Measurements from ENCODE around the gene ZFYVE28. TPM values are rescaled to one million over a fixed set of nuclear protein-coding genes. Genes with fewer than 3 reads are reported as not detected.
"Not testable (repeated sequence)": the region's sequence is repeated elsewhere in the genome, so short reads cannot be mapped to it uniquely, and the experiment has no call there.

The ZFYVE28 gene
- total and polyA plus RNA-seq, 5 experiments from 2014 or later = 5.0 to 12.3 (median 8.5) TPM

DNA sequence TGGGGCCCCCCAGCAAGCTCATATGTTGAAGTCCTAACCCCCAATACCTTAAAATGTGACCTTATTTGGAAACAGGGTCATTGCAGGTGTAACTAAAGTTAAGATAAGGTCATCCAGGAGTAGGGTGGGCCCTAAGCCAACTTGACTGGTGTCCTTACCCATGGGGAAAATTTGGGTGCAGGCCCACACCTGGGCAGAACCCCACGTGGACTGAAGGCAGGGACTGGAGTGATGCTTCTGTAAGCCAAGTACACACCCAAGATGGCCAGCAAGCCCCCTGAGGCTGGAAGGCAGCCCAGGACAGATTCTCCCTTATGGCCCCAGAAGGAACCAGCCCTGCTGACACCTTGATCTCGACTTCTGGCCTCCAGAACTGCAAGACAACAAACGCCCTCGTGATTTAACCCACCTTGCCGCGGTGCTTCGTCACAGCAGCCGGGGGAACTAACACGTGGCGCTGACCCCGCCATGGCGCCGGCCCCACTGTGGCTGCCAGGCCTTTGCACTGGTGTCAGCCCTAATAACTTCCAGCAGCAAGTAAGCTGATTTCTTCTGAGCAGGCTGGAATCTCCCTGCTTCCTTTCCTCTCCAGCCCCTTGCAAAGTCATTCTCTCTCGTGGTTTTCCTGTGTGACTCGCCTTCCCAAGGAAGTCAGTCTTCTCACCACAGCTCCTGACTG, 133.4 kb downstream of the ZFYVE28 start:
- no peak for ATAC-seq
- Mint-ChIP-seq H3K36me3 (no peaks in the 10 kb centered on the region), H3K27ac (peak overlapping the region in 9 of 10 donors; percentile 33 to 93 (median 73)), H3K4me3 (peak overlapping the region in 1 of 10 donors; percentile 38), H3K27me3 (no peaks in the 10 kb centered on the region), H3K4me1 (peaks cover 22 to 60% (median 50%) of the 10 kb centered on the region in 4 donors), H3K9me3 (no peaks in the 10 kb centered on the region)
- POLR2A ChIA-PET = interaction anchor here (0.6 to 2.3 kb wide), 4 partner anchors 8 to 598 kb away, joined by 5 to 7 read pairs (median 6); no protein-coding TSS in a partner anchor
- DNase-seq = no peak

DNA sequence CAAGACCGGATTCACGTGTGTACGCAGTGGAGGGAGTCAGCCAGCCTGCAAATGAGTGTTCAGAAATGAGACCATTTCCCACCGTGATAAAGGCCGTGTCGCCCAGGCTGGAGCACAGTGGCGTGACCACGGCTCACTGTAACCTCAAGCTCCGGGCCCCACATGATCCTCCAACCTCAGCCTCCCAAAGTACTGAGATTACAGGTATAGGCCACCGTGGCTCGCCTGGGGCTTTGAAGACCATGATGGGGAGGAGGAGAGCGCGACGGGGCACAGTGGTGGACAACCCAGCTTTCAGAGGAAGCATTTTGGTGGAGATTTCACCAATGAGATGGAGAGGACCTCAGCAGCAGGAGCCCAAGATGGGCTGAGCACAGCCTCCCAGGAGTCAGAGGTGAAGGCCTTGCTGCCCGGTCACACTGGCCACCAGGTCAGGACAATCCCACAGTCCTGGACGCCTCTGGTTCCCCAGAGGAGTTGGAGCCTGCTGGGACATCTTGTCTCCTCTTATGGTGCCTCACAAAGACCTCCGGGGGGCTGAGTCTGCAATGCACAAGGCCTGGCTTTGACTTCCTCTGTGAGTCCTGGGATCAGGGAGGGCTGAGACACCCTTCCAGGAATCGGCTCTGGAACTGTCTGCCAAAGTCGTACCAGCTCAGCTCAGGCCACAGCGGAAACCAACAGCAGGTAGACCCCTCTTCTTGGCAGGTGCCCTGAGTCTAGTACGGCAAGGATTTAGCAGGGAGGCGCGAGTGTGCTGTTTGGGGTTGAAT, 134.1 kb downstream of the ZFYVE28 start:
- Mint-ChIP-seq H3K36me3 (no peaks in the 10 kb centered on the region), H3K27ac (peak overlapping the region in 8 of 10 donors; percentile 24 to 99 (median 81)), H3K9me3 (no peaks in the 10 kb centered on the region), H3K4me1 (peaks cover 19 to 54% (median 46%) of the 10 kb centered on the region in 4 donors), H3K27me3 (no peaks in the 10 kb centered on the region), H3K4me3 (peak overlapping the region in 1 of 10 donors; percentile 51)
- POLR2A ChIA-PET = interaction anchor here (1.2 to 2.2 kb wide), 2 partner anchors 9 to 22 kb away, joined by 6 read pairs; partner anchors contain the start of gene MXD4
- ATAC-seq (no peak), DNase-seq (peak in 1 of 10 donors; percentile 28)

DNA sequence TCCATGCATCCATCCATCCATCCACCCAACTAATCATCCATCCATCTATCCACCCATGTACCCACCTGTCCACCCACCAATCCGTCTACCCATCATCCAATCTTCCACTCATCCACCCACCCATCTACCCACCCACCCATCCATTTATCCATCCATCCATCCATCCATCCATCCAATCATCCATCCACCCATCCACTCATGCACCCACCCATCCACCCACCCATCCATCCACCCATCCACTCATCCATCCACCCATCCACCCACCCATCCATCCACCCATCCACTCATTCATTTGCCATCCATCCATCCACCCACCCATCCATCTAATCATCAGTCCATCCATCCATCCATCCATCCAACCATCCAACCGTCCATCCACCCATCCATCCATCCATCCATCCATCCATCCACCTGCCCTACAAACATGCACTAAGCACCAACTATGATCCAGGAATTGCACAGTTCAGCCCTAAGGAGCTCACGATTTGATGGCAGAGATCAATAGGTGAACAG, 135.2 kb downstream of the ZFYVE28 start:
- DNase-seq (peak in 1 of 10 donors; percentile 11), ATAC-seq (no peak)
- peak overlapping the region; percentile 19 to 100 (median 99) for H3K27ac Mint-ChIP-seq
- H3K27me3 Mint-ChIP-seq = no peaks in the 10 kb centered on the region
- peak overlapping the region in 4 of 10 donors; percentile 18 to 45 (median 30) for H3K4me3 Mint-ChIP-seq
- no peaks in the 10 kb centered on the region for H3K36me3 Mint-ChIP-seq
- POLR2A ChIA-PET = interaction anchor here (1.2 to 2.5 kb wide), 4 partner anchors 10 to 41 kb away, joined by 6 to 36 read pairs (median 9); partner anchors contain the start of genes HAUS3, MXD4 and POLN
- peaks cover 19 to 50% (median 45%) of the 10 kb centered on the region in 4 donors for H3K4me1 Mint-ChIP-seq
- no peaks in the 10 kb centered on the region for H3K9me3 Mint-ChIP-seq

DNA sequence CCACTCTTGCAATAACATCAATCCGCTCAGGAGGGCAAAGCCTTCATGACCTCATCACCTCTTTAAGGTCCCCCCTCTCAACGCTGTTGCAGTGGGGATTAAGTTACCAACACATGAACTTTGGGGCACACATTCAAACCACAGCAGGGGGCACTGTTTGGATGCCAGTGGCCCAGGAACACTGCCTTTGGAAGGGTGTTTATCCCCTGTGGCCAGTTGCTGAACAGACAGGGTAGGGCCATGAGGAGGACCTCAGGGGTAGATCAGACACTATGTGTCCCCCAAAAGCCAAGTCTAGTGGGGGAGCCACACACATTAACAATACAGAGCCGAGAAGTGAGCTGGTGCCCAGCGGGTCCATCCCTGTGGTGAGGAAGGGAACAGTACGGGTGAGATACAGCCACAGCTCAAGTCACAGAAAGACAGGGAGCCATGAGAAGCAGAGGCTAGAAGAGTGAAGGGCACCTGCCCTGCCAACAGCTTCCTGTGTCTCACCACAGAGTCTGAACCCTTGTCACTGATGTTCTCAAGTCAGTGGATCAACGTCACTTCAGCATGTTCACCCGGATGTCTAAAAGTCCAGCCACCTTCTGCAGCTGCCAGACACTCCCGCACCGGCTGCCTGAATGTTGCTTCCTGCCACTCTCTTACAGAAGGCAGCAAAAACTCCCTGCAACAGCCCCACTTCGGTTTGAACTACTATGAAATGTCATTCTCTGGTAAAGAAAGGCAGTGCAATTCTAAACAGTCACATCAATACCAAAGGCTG, 136.7 kb downstream of the ZFYVE28 start:
- ATAC-seq (peak; percentile 91 to 92), DNase-seq (peak; percentile 64 to 94 (median 91))
- no peaks in the 10 kb centered on the region for H3K36me3 Mint-ChIP-seq
- H3K4me1 Mint-ChIP-seq = peaks cover 19 to 47% (median 43%) of the 10 kb centered on the region in 4 donors
- peak overlapping the region; percentile 98 to 100 (median 99) for H3K27ac Mint-ChIP-seq
- peak overlapping the region; percentile 55 to 91 (median 82) for H3K4me3 Mint-ChIP-seq
- H3K9me3 Mint-ChIP-seq = no peaks in the 10 kb centered on the region
- no peaks in the 10 kb centered on the region for H3K27me3 Mint-ChIP-seq
- POLR2A ChIA-PET = interaction anchor here (0.8 to 2.5 kb wide), 7 partner anchors 9 to 180 kb away, joined by 3 to 36 read pairs (median 12); partner anchors contain the start of genes HAUS3, MXD4 and POLN

DNA sequence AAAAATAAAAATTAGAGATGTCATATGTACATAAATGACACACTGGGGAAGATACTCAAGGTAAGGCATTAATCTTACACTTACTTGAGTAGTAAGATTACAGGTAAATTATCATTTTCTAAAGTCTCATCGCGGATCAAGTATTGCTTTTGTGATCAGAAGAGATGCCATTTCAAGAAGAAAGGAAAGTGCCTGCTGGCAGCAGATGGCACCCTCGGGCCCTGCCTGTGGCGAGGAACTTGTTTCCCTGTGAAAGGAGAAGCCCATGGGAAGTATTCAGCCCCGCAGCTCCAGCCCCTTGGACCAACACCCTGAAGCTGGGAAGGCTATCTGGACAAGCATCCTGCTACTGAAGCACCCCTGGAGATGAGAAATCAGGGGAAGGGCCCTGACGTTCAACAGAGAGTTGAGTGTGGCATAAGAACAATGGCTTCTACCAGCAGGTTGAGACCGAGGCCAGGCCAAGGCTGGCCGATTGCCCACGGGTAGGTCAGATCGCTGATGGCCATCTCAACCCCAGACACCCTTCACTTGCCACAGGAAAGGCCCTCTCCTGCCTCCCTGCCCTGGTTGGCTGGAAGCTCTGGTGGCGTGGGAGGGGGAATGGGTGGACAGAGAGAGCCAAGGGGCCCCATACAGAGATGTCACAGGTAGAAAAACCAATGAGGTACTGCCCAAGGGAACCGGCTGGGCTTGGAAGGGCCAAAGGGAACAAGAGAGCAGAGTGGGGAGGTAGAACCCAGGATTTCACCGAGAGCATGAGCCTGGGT, 137.7 kb downstream of the ZFYVE28 start:
- ATAC-seq (no peak), DNase-seq (peak in 1 of 10 donors; percentile 61)
- Mint-ChIP-seq H3K4me3 (peak overlapping the region in 5 of 10 donors; percentile 12 to 91 (median 84)), H3K9me3 (no peaks in the 10 kb centered on the region), H3K27me3 (no peaks in the 10 kb centered on the region), H3K4me1 (peaks cover 19 to 45% (median 43%) of the 10 kb centered on the region in 4 donors), H3K36me3 (no peaks in the 10 kb centered on the region), H3K27ac (peak overlapping the region; percentile 98 to 100 (median 99))
- POLR2A ChIA-PET = interaction anchor here (1.4 to 2.5 kb wide), 2 partner anchors 18 kb away, joined by 7 to 36 read pairs; partner anchors contain the start of gene MXD4

DNA sequence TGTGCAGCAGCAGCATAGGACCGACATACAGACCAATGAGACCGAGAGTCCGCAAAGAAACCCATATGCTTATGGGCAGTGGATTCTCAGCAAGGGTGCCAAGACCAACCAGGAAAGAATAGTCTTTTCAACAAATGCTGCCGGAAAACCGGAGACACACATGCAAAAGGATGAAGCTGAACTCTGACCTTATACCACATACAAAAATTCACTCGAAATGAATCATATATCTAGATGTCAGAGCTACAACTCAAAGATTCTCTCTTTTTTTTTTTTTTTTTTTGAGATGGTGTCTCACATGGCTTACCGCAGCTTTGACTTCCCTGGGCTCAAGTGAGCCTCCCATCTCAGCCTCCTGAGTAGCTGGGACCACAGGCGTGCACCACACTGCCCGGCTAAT, 140.5 kb downstream of the ZFYVE28 start:
- POLR2A ChIA-PET = interaction anchor here (0.7 kb wide), 2 partner anchors 13 to 204 kb away, joined by 3 read pairs; no protein-coding TSS in a partner anchor
- Mint-ChIP-seq H3K4me1 (peaks cover 14 to 27% (median 25%) of the 10 kb centered on the region in 4 donors), H3K36me3 (no peaks in the 10 kb centered on the region), H3K9me3 (no peaks in the 10 kb centered on the region), H3K27me3 (no peaks in the 10 kb centered on the region), H3K27ac (peak overlapping the region in 4 of 10 donors; percentile 5 to 61 (median 34)), H3K4me3 (no peak overlapping the region)
- DNase-seq (peak in 1 of 10 donors; percentile 26), ATAC-seq (no peak)

DNA sequence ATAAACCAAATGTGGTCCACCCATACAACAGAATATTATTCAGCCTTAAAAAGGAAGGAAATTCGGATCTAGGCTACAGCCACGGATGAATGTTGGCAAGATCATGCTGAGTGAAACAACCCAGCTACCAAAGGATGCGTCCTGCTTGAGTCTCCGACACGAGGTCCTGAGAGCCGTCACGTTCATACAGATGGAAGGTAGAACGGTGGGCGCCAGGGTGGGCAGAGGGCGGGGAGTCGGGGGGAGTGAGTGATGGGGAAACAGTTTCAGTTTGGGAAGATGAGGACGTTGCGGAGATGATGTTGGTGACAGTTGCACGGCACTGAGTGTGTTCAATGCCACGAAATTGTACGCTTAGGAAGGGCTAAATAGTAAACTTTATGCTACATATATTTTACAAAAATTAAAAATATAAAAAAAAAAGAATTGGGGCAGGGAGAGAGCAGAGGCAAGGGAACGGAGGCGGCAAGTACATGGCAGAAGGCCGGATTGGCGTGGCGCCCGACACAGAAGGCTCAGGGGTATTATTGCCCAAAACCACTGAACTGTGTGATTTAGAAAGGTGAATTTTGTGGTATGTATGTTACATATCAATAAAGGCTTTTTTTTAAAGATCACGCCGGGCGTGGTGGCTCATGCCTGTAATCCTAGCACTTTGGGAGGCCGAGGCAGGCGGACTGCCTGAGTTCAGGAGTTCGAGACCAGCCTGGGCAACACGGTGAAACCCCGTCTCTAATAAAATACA, 141.7 kb downstream of the ZFYVE28 start:
- no peaks in the 10 kb centered on the region for H3K36me3 Mint-ChIP-seq
- H3K9me3 Mint-ChIP-seq = no peaks in the 10 kb centered on the region
- H3K27me3 Mint-ChIP-seq = no peaks in the 10 kb centered on the region
- peak overlapping the region in 2 of 10 donors; percentile 43 to 69 for H3K27ac Mint-ChIP-seq
- DNase-seq = peak in 1 of 10 donors; percentile 35
- ATAC-seq = no peak
- peaks cover 10 to 16% (median 14%) of the 10 kb centered on the region in 4 donors for H3K4me1 Mint-ChIP-seq
- H3K4me3 Mint-ChIP-seq = no peak overlapping the region
- POLR2A ChIA-PET = no interaction called here

DNA sequence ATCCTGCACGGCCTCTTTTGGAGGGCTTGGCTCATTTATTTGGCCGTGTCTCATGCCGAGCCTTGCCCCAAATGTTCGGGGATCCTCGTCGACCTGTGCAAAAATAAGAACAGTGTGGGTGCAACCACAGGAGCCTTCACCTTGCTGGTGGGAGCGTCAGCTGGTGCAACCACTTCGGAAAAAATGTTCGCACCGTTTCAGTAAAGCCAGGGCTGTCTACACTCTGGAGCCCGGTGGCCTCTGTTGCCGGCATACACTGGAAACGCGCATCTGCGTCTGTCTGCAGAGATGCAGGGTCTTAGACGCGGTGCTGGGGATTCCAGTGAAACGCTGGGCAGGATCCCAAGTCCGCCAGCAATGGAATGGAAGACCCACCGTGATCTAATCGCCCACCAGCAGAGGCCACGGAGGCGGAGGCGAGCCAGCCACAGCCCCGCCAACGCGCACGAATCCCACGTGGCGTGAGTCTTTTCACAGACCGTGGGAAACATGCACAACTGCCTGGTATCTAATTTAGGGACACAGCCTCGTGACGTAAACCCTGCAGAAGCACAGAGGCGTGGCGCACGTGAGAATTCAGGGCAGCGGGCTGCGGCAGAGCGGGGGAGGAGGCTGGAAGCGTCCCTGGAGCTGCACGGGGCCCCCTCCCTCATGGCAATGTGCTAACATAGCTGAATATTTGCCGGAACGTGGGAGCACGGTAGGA, 142.7 kb downstream of the ZFYVE28 start:
- H3K4me3 Mint-ChIP-seq = no peak overlapping the region
- H3K27ac Mint-ChIP-seq = peak overlapping the region in 2 of 10 donors; percentile 49 to 85
- H3K36me3 Mint-ChIP-seq = no peaks in the 10 kb centered on the region
- no peaks in the 10 kb centered on the region for H3K27me3 Mint-ChIP-seq
- DNase-seq (peak in 1 of 10 donors; percentile 47), ATAC-seq (no peak)
- no peaks in the 10 kb centered on the region for H3K9me3 Mint-ChIP-seq
- peaks cover 3 to 5% (median 4%) of the 10 kb centered on the region in 4 donors for H3K4me1 Mint-ChIP-seq
- POLR2A ChIA-PET = no interaction called here

DNA sequence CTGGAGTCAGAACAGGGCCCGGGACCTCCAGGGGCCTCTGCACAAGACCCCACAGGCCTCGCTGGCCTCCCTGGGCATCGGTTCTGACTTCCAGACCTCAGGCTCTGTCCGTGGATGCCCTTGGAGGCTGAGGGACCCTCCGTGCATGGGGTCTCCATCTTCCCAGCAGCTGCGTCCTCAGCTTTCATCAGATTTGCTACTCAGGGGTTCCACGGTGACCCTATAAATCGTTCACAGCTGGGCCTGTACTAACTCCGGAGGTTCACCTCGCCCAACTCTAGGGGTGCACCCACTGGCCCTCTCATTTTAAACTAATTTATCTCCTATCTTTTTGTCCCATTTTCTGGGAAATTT, 143.4 kb downstream of the ZFYVE28 start:
- H3K4me1 Mint-ChIP-seq, H3K9me3 Mint-ChIP-seq, H3K36me3 Mint-ChIP-seq, POLR2A ChIA-PET, H3K4me3 Mint-ChIP-seq, ATAC-seq, H3K27ac Mint-ChIP-seq, H3K27me3 Mint-ChIP-seq: not testable (repeated sequence)
- peak in 1 of 10 donors; percentile 15 for DNase-seq

DNA sequence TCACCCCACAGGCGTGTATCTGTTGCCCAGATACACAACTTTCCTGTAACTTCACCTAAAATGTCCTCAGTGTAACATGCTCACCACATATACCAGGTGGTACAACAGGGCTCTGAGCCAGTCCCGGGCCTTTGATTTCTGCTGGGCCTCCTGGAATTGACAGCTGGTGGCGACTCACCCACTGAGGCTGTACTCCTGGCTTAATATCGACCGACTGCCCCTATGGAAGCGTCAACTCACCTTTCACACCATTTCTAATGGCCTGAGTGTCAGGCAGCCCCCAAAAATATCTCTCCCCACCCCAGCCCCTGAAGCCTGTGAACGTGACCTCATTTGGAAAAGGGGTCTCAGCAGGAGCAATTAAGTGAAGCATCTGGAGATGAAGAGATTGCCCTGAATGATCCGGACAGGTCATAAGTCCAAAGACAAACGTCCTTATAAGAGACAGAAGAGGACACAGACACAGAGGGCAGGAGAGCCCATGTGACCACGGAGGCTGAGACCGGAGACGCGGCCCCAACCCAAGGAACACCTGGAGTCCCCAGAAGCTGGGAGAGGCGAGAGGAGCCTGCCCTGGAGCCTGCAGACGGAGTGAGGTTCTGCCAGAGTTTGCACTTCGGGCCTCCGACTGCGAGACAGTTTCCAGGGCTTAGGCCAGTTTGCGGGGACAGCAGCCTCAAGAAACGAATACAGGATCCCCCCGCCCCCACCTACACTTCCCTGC, 144.0 kb downstream of the ZFYVE28 start:
- Mint-ChIP-seq H3K9me3 (no peaks in the 10 kb centered on the region), H3K36me3 (no peaks in the 10 kb centered on the region), H3K4me1 (peaks cover 0 to 4% (median 0%) of the 10 kb centered on the region in 4 donors)

More for the DNA sequence above, 144.0 kb downstream of the ZFYVE28 start:
- ATAC-seq = no peak
- no peaks in the 10 kb centered on the region for H3K27me3 Mint-ChIP-seq
- POLR2A ChIA-PET = interaction anchor here (0.7 kb wide), 1 partner anchor 138 kb away, joined by 3 read pairs; no protein-coding TSS in a partner anchor
- peak in 1 of 10 donors; percentile 28 for DNase-seq
- no peak overlapping the region for H3K4me3 Mint-ChIP-seq
- peak overlapping the region in 1 of 10 donors; percentile 32 for H3K27ac Mint-ChIP-seq

All from naive thymus-derived CD8-positive, alpha-beta T cell (primary cell).